ENCODE results near the gene CFAP119.

GRCh38 chr16:30728899-30729672 lies 32.8 kb downstream of the CFAP119 start:
- TF ChIP-seq EZH2 (IDR thresholded peaks at IDR 0.05; ENCODE audit: borderline replicate concordance) (no peak), CTCF (IDR thresholded peaks at IDR 0.05; ENCODE audit: poor library complexity) (no peak)

All from hepatocyte (in vitro differentiated cells).